Body of pancreas (tissue), 4 donors: ENCODE results near the gene FMNL2. TPM values are rescaled to one million over a fixed set of nuclear protein-coding genes. Genes with fewer than 3 reads are reported as not detected.
"Not testable (repeated sequence)": the region's sequence is repeated elsewhere in the genome, so short reads cannot be mapped to it uniquely, and the experiment has no call there.

Experiments used
- ATAC-seq: fragments of 150-250 bp; one replicate; pipeline ENCODE4 v1.9.1; 2016
- DNase-seq, 4 donors: peaks; one replicate each; pipeline ENCODE4 v3.0.0-alpha.2; 2019
- H3K27ac ChIP-seq, 4 donors: fragments of 200-600 bp; sonication (generic); 1 replicate in 3 of 4; 2 replicates in 1 of 4; pipeline versions ENCODE4 v1.5.1 to v1.6.1; 2016 to 2019; ENCODE audit warnings: mild to moderate bottlenecking in 1 of 4, mixed read lengths in 1 of 4, moderate library complexity in 1 of 4
- H3K27me3 ChIP-seq, 2 donors: fragments of 200-600 bp; sonication (generic); one replicate each; pipeline ENCODE4 v1.6.0; 2016; ENCODE audit warnings: mild to moderate bottlenecking in 1 of 2
- H3K36me3 ChIP-seq, 2 donors: fragments of 200-600 bp; sonication (generic); replicated peaks in 1 of 2; 2 replicates each; pipeline ENCODE4 v1.5.1; 2016; ENCODE audit warnings: low read depth in 2 of 2; ENCODE audit not compliant: insufficient read depth in 1 of 2
- H3K4me1 ChIP-seq: fragments of 200-600 bp; sonication (generic); one replicate; pipeline ENCODE4 v1.6.0; 2016
- H3K4me3 ChIP-seq, 2 donors: fragments of 200-600 bp; sonication (generic); 1 replicate in 1 of 2; 2 replicates in 1 of 2; pipeline ENCODE4 v1.5.1; 2016 to 2019
- H3K9me3 ChIP-seq, 3 donors: fragments of 200-600 bp; sonication (generic); 1 replicate in 2 of 3; 2 replicates in 1 of 3; pipeline ENCODE4 v1.5.1; 2016
- POLR2A ChIP-seq, 3 donors: fragments of 450-650 bp; IDR thresholded peaks; one replicate each; pipeline ENCODE4 v1.6.1; 2016; ENCODE audit warnings: antibody characterized with exemption in 3 of 3, mild to moderate bottlenecking in 2 of 3
- WGBS, 2 donors: methylation state at CpG; one replicate each; pipeline ENCODE4 v1.1.5; 2017; 5-methylcytosine and 5-hydroxymethylcytosine counted together
- intact Hi-C: fragments of 100-400 bp; cut with DNase I; formaldehyde crosslinking; loops from one replicate; pipeline ENCODE4 v1.15.1; 2023
- total RNA-seq, 2 donors: library from RNA; depleted of rRNA; stranded (reverse); fragments of >200 nt; gene quantifications; one replicate each; pipeline ENCODE4 v1.1.0, GENCODE V29; 2016
- TF ChIP-seq, protein P1 (sequence below), 7 experiments: fragments of 450-650 bp in 4 of 7; fragments of 200-600 bp in 3 of 7; sonication (generic) in 3 of 7; IDR thresholded peaks; one replicate each; pipeline ENCODE4 v1.5.1; 2016 to 2019; ENCODE audit warnings: antibody characterized with exemption in 7 of 7

Gene FMNL2
- total RNA-seq, 2 donors from 2014 or later, result 13.5 to 44.4 TPM

DNA sequence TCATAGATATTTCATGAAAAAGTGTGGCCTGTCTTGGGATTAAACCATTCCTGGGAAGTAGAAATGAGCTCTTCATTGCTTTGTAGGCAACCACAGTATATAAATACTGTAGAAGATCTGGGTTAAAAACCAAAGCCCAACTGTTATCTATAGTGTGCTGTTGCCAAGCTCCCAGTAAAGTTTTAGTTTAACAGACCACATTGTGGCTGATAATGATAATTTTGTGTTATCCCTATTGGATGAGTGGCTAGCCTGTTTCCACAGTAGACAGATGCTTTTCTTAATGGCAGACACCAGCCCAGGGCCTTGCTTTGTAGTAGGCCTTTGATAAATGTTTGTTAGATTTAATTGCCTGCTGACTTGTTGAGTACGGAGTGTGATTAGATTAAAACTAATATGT is 52.1 kb downstream of the FMNL2 start:
- TF ChIP-seq POLR2A (IDR thresholded peaks at IDR 0.05), result no peak
- TF ChIP-seq, protein P1, sequence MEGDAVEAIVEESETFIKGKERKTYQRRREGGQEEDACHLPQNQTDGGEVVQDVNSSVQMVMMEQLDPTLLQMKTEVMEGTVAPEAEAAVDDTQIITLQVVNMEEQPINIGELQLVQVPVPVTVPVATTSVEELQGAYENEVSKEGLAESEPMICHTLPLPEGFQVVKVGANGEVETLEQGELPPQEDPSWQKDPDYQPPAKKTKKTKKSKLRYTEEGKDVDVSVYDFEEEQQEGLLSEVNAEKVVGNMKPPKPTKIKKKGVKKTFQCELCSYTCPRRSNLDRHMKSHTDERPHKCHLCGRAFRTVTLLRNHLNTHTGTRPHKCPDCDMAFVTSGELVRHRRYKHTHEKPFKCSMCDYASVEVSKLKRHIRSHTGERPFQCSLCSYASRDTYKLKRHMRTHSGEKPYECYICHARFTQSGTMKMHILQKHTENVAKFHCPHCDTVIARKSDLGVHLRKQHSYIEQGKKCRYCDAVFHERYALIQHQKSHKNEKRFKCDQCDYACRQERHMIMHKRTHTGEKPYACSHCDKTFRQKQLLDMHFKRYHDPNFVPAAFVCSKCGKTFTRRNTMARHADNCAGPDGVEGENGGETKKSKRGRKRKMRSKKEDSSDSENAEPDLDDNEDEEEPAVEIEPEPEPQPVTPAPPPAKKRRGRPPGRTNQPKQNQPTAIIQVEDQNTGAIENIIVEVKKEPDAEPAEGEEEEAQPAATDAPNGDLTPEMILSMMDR (IDR thresholded peaks at IDR 0.05), result no peak
- Histone ChIP-seq H3K4me3 (no peak overlapping the region), H3K36me3 (no peaks in the 10 kb centered on the region), H3K4me1 (no peaks in the 10 kb centered on the region), H3K9me3 (no peaks in the 10 kb centered on the region), H3K27me3 (no peaks in the 10 kb centered on the region), H3K27ac (no peak overlapping the region)
- WGBS, 2 donors, result 41 to 51% methylated on average over 1 of the region's 1 CpG
- intact Hi-C loops, result no loop called here
- DNase-seq (no peak), ATAC-seq (no peak)

DNA sequence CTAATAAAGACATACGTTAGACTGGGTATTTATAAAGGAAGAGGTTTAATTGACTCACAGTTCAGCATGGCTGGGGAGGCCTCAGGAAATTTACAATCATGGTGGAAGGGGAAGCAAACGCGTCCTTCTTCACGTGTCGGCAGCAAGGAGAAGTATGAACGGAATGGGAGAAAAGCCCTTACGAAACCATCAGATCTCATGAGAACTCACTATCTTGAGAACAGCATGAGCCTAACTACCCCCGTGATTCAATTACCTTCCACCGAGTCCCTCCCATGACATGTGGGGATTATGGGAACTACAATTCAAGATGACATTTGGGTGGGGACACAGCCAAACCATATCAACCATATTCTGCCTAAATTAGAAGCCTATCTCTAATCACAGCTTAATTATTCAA is 53.3 kb downstream of the FMNL2 start:
- H3K27ac ChIP-seq, H3K4me1 ChIP-seq, intact Hi-C loops, ATAC-seq, H3K27me3 ChIP-seq, DNase-seq, H3K36me3 ChIP-seq, H3K9me3 ChIP-seq, H3K4me3 ChIP-seq: not testable (repeated sequence)
- 91 to 94% methylated on average over 9 of the region's 9 CpGs for WGBS, 2 donors

GRCh38 chr2:152389483-152389882 is 54.5 kb downstream of the FMNL2 start:
- no peak for TF ChIP-seq POLR2A (IDR thresholded peaks at IDR 0.05)
- TF ChIP-seq, protein P1 (IDR thresholded peaks at IDR 0.05), result no peak
- intact Hi-C loops, result no loop called here
- Histone ChIP-seq H3K4me3 (no peak overlapping the region), H3K9me3 (no peaks in the 10 kb centered on the region), H3K36me3 (no peaks in the 10 kb centered on the region), H3K27ac (no peak overlapping the region), H3K4me1 (no peaks in the 10 kb centered on the region), H3K27me3 (no peaks in the 10 kb centered on the region)
- WGBS, 2 donors, result 93 to 94% methylated on average over 19 of the region's 19 CpGs
- no peak for ATAC-seq
- no peak for DNase-seq

- ATAC-seq, result no peak
- intact Hi-C loops, result no loop called here
- TF ChIP-seq, protein P1 (IDR thresholded peaks at IDR 0.05), result no peak
- no peak for TF ChIP-seq POLR2A (IDR thresholded peaks at IDR 0.05)
- Histone ChIP-seq H3K36me3 (no peaks in the 10 kb centered on the region), H3K4me3 (no peak overlapping the region), H3K4me1 (peaks cover 3% of the 10 kb centered on the region), H3K27ac (no peak overlapping the region), H3K27me3 (no peaks in the 10 kb centered on the region), H3K9me3 (no peaks in the 10 kb centered on the region)
- DNase-seq, result no peak
- 93 to 97% methylated on average over 2 of the region's 2 CpGs for WGBS, 2 donors
Observed at GRCh38 chr2:152390837-152391236, 55.9 kb downstream of the FMNL2 start.

DNA sequence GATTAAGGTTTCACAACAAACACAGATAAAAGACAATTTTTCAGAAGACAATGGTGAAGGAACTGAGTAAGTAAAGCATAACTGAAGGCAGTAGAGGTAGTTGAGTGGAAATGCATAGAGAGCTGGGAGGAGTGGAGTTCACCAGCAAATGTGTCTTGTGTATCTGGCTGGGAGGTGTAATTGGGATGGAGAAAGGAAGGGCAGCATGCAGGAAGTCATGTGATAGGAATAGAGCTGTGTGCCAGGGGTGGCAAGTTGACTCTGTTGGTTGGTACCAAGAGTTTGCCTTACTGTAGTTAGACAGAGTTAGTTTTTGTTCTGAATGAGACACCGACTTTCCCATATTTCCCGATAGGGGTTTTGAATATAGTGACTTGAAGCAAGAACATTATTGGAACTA is 56.3 kb downstream of the FMNL2 start:
- 91 to 100% methylated on average over 2 of the region's 2 CpGs for WGBS, 2 donors
- H3K27ac ChIP-seq, result no peak overlapping the region

GRCh38 chr2:152393377-152393776 is 58.4 kb downstream of the FMNL2 start:
- 30 to 46% methylated on average over 1 of the region's 1 CpG for WGBS, 2 donors
- H3K4me1 ChIP-seq, result peaks cover 3% of the 10 kb centered on the region

More for the DNA sequence above, 56.3 kb downstream of the FMNL2 start:
- TF ChIP-seq POLR2A (IDR thresholded peaks at IDR 0.05), result no peak
- DNase-seq, result no peak
- Histone ChIP-seq H3K4me1 (peaks cover 3% of the 10 kb centered on the region), H3K27me3 (no peaks in the 10 kb centered on the region), H3K4me3 (no peak overlapping the region), H3K36me3 (no peaks in the 10 kb centered on the region), H3K9me3 (no peaks in the 10 kb centered on the region)
- no peak for ATAC-seq
- intact Hi-C loops, result no loop called here

More at GRCh38 chr2:152393377-152393776, 58.4 kb downstream of the FMNL2 start:
- intact Hi-C loops, result no loop called here
- H3K27ac ChIP-seq, result no peak overlapping the region
- H3K4me3 ChIP-seq, result no peak overlapping the region
- no peaks in the 10 kb centered on the region for H3K9me3 ChIP-seq
- TF ChIP-seq, protein P1 (IDR thresholded peaks at IDR 0.05), result no peak
- no peak for TF ChIP-seq POLR2A (IDR thresholded peaks at IDR 0.05)
- ATAC-seq (no peak), DNase-seq (no peak)
- H3K36me3 ChIP-seq, result no peaks in the 10 kb centered on the region
- H3K27me3 ChIP-seq, result no peaks in the 10 kb centered on the region
